SK-N-MC (cell line): Measurements from ENCODE around the gene JAZF1.

ENCODE experiments used
- EZH2 ChIP-seq: fragments of 200-600 bp; sonication (generic); IDR thresholded peaks from one replicate; pipeline ENCODE4 v1.6.1; 2017; ENCODE audit warnings: antibody characterized with exemption
- POLR2AphosphoS5 ChIP-seq: IDR thresholded peaks from 2 replicates; pipeline ENCODE4 v1.6.1; 2012; ENCODE audit warnings: mild to moderate bottlenecking, low read depth, low read length, borderline replicate concordance

DNA sequence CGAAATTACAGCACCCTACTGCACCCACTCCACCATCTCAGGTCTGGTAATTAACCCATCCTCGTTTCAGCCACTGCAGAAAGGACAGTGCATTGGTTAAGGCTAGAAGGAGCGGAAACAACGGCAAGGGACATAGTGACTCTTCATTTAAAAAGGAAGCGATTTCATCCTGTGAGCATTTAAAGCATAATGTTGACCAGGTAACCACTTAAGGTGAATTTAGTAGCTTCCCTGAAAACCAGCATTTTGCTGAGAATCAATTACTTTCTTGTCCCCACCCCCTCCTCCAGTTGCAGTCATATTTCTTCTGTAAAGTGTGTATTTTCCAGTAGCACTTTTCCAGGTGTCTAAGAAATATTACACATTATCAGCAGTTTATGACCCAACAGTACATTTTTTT, 821 bp upstream of the JAZF1 start:
- no peak for TF ChIP-seq POLR2AphosphoS5
- no peak for TF ChIP-seq EZH2
